ENCODE data around the gene ANXA6. TPM values are rescaled to one million over a fixed set of nuclear protein-coding genes. Genes with fewer than 3 reads are reported as not detected.

ANXA6 gene
- total RNA-seq, 2 donors from 2014 or later, result 328 to 430 TPM

GRCh38 chr5:151060742-151061141, 96.8 kb downstream of the ANXA6 start:
- no peak for DNase-seq (ENCODE audit: low spot score)
- intact Hi-C loops (cut with DNase I), result no loop called here

- DNase-seq (ENCODE audit: low spot score), result no peak
- intact Hi-C loops (cut with DNase I), result loop anchor here (5.0 to 10.0 kb wide), 2 partner anchors 48 to 176 kb away; no protein-coding TSS in a partner anchor
Measured at GRCh38 chr5:151058891-151059489, 98.6 kb downstream of the ANXA6 start.

GRCh38 chr5:151058301-151058700, 99.3 kb downstream of the ANXA6 start:
- DNase-seq (ENCODE audit: low spot score), result no peak
- intact Hi-C loops (cut with DNase I), result loop anchor here (5.0 to 10.0 kb wide), 2 partner anchors 49 to 176 kb away; no protein-coding TSS in a partner anchor

GRCh38 chr5:151056379-151057325, 100.9 kb downstream of the ANXA6 start:
- intact Hi-C loops (cut with DNase I), result loop anchor here (5.0 to 10.0 kb wide), 2 partner anchors 51 to 178 kb away; no protein-coding TSS in a partner anchor
- DNase-seq (ENCODE audit: low spot score), result no peak

- DNase-seq (ENCODE audit: low spot score), result no peak
- intact Hi-C loops (cut with DNase I), result loop anchor here (5.0 to 10.0 kb wide), 2 partner anchors 52 to 179 kb away; no protein-coding TSS in a partner anchor
Measured at GRCh38 chr5:151055336-151055735, 102.2 kb downstream of the ANXA6 start.

DNA sequence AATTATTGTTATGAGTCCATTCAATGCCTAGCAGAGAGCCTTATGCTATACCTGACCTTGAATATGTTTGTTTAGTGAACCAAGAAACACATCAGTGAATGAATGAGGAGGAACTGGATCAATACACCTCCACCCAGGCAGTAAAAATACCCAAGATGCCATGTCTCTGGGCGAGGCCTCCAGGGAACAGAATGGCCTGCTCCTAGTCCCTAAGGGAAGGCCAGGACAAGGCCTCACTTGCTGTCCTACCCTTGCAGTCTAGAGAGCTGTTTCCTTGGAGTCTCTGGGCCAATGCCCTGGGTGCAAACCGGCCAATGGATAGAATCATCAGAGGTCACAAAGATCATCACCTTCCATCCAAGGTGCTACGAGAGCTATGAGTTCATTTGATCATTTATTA, 102.9 kb downstream of the ANXA6 start:
- no peak for DNase-seq (ENCODE audit: low spot score)
- intact Hi-C loops (cut with DNase I), result loop anchor here (5.0 to 10.0 kb wide), 4 partner anchors 53 to 180 kb away; no protein-coding TSS in a partner anchor

- intact Hi-C loops (cut with DNase I), result loop anchor here (5.0 to 10.0 kb wide), 3 partner anchors 63 to 181 kb away; no protein-coding TSS in a partner anchor
- no peak for DNase-seq (ENCODE audit: low spot score)
Measured at GRCh38 chr5:151053796-151054462, 103.7 kb downstream of the ANXA6 start.

DNA sequence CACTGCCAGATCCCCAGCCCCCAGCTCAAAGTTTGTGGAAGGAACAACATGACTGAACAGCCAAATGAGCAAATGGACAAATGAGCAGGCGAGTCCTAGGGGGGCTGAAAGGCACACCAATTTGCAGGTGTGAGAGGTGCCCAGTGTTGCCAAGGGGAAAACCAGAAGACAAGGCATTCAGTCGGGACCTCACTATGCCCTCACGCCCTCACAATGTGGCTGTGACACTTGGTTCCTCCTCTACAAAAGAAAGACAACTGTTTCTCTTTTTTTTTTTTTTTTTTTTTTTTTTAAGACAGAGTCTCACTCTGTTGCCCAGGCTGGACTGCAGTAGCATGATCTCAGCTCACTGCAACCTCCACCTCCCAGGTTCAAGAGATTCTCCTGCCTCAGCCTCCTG, 104.7 kb downstream of the ANXA6 start:
- no peak for DNase-seq (ENCODE audit: low spot score)
- intact Hi-C loops (cut with DNase I), result loop anchor here (5.0 to 10.0 kb wide), 3 partner anchors 64 to 182 kb away; no protein-coding TSS in a partner anchor

GRCh38 chr5:151051931-151052608, 105.5 kb downstream of the ANXA6 start:
- intact Hi-C loops (cut with DNase I), result loop anchor here (2.0 to 10.0 kb wide), 4 partner anchors 63 to 183 kb away; no protein-coding TSS in a partner anchor
- DNase-seq (ENCODE audit: low spot score), result no peak

- intact Hi-C loops (cut with DNase I), result loop anchor here (2.0 to 10.0 kb wide), 4 partner anchors 64 to 184 kb away; no protein-coding TSS in a partner anchor
Measured at GRCh38 chr5:151051066-151051930, 106.3 kb downstream of the ANXA6 start.

More at GRCh38 chr5:151051066-151051930, 106.3 kb downstream of the ANXA6 start:
- DNase-seq (ENCODE audit: low spot score), result peak; percentile 94

Other genes starting within 250 kb of the ANXA6 start
- 1,000 to 10,000 TPM in 1 of 2 donors, 100 to 1,000 TPM in 1; 993 to 1,026 TPM for gene GPX3, start 137.2 kb downstream of the ANXA6 start, total RNA-seq
- 10 to 100 TPM; 56.7 to 77.5 TPM for gene TNIP1, start 76.7 kb downstream of the ANXA6 start, total RNA-seq
- 10 to 100 TPM; 70.6 to 72.4 TPM for gene CCDC69, start 66.3 kb upstream of the ANXA6 start, total RNA-seq
- 10 to 100 TPM; 23.4 to 41.6 TPM for gene GM2A, start 95.4 kb upstream of the ANXA6 start, total RNA-seq
- gene SLC36A3, start 146.0 kb upstream of the ANXA6 start, total RNA-seq, result not detected
- not detected for gene SLC36A2, start 189.8 kb upstream of the ANXA6 start, total RNA-seq

Measured in posterior vena cava (tissue), 2 donors.